Astrocyte of the cerebellum (primary cell): ENCODE measurements around the gene PSMF1.

ENCODE experiments used
- DNase-seq: peaks from one replicate; pipeline ENCODE4 v3.0.0-alpha.2; 2011; ENCODE audit warnings: low read depth
- H3K4me3 ChIP-seq: 2 replicates; pipeline ENCODE4 v1.5.1; 2011; ENCODE audit warnings: mild to moderate bottlenecking, low read depth, low read length, moderate library complexity
- in situ Hi-C: cut with HindIII; loops from 2 replicates; pipeline ENCODE4 v1.10.0; 2017; ENCODE audit warnings: low sequenced_read_pairs
- TF ChIP-seq, protein P1 (sequence below): IDR thresholded peaks from 2 replicates; pipeline ENCODE4 v1.5.1; 2012; ENCODE audit warnings: low read length, low read depth, moderate library complexity, mild to moderate bottlenecking; ENCODE audit errors: missing control alignments

The PSMF1 gene, protein sequence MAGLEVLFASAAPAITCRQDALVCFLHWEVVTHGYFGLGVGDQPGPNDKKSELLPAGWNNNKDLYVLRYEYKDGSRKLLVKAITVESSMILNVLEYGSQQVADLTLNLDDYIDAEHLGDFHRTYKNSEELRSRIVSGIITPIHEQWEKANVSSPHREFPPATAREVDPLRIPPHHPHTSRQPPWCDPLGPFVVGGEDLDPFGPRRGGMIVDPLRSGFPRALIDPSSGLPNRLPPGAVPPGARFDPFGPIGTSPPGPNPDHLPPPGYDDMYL

DNA sequence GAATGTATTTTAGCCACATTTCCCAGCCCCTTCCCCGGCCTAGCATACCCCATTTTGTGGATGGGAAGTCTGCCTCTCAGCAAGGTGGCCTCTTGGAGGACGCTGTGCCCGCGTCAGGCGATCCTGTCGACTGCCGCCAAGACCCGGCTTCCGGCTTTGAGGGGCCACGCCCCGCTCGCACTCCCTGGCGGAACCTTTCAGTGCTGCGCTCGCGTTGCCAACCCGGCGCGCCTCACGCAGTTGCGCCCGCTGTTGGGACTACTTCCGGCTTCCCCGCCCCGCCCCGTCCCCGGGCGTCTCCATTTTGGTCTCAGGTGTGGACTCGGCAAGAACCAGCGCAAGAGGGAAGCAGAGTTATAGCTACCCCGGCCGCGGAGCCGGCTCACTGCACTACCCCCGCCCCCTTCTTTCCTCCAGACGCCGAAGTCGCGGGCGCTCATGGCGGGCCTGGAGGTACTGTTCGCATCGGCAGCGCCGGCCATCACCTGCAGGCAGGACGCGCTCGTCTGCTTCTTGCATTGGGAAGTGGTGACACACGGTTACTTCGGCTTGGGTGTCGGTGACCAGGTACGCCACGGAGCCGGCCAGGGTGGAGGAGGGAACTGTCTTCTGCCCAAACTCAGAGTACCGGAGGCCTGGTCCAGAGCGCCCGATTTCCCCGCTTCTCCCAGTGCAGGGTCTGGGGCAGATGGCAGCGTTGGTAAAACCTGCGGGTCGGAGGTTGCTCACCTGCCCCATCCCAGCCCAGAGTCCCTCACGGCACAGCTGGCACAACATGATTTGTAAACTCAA, at the start of gene PSMF1:
PSMF1 (plus strand) TSS at position 267 of the 792 bp plus-strand sequence; CDS start at position 439, 172 bp downstream.
- peak within 1 kb of the TSS; percentile 98 for H3K4me3 ChIP-seq
- in situ Hi-C loops = no loop called here
- DNase-seq = peak; percentile 74
- TF ChIP-seq, protein P1, sequence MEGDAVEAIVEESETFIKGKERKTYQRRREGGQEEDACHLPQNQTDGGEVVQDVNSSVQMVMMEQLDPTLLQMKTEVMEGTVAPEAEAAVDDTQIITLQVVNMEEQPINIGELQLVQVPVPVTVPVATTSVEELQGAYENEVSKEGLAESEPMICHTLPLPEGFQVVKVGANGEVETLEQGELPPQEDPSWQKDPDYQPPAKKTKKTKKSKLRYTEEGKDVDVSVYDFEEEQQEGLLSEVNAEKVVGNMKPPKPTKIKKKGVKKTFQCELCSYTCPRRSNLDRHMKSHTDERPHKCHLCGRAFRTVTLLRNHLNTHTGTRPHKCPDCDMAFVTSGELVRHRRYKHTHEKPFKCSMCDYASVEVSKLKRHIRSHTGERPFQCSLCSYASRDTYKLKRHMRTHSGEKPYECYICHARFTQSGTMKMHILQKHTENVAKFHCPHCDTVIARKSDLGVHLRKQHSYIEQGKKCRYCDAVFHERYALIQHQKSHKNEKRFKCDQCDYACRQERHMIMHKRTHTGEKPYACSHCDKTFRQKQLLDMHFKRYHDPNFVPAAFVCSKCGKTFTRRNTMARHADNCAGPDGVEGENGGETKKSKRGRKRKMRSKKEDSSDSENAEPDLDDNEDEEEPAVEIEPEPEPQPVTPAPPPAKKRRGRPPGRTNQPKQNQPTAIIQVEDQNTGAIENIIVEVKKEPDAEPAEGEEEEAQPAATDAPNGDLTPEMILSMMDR = no peak

DNA sequence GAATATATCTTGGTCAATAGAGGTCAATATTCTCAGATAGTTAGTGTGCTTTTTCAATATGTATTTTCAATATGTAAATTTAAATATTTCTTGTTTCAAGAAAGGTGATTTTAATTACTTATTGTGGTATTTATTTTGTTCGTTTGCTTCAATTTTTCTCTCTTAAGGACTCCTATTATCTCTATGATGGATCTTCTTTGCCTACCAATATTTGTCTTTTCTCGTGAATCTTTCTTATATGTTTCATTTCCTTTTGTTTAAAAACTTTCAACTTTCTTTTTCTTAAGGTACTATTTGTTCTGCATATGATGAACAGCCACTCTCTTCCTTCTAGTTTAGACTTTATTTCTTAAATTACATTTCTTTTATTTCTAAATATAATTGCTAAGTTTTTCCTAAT, 46.1 kb upstream of the PSMF1 start:
- in situ Hi-C loops = no loop called here
- H3K4me3 ChIP-seq = no peak overlapping the region
- TF ChIP-seq, protein P1 = no peak
- DNase-seq = no peak

DNA sequence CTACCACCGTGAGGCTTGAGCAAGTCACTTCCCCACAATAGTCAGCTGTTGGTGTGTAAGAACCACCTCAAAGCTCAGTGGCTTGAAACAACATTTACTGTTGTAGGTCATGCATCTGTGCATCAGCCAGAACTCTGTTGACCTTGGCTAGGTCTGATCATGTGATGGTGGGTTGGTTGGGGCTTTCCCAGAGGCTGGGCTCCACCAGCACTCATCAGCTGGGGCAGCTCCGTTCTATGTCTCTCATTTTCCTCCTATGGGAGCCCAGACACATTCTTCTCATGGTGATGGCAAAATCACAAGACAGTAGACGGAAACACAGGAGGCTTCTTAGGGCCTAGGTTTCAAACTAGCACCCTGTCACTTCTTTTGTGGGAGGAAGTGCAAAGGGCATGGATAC, 42.8 kb upstream of the PSMF1 start:
- in situ Hi-C loops = no loop called here
- no peak for DNase-seq
- TF ChIP-seq, protein P1 = no peak

DNA sequence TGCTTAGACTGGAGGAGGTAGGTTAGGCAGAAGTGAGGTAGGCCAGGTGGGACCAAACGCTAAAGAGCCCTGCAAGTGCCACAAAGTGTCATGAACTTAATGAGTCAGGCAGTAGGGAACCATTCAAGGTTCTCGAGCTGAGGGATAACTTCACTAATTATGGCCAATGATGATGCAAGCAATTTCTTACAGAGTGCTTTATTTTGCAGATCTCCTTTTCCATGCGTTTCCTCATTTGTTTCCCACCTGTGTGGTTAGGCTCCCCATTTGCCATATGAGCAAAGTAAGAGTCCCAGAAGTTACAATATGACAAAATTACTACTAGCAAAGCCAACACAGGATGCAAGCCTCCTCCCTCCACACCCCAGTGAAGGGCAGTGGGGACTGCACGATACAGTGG, 36.5 kb upstream of the PSMF1 start:
- TF ChIP-seq, protein P1 = no peak
- no peak overlapping the region for H3K4me3 ChIP-seq
- DNase-seq = no peak
- in situ Hi-C loops = no loop called here

More for the DNA sequence above, 42.8 kb upstream of the PSMF1 start:
- no peak overlapping the region for H3K4me3 ChIP-seq

DNA sequence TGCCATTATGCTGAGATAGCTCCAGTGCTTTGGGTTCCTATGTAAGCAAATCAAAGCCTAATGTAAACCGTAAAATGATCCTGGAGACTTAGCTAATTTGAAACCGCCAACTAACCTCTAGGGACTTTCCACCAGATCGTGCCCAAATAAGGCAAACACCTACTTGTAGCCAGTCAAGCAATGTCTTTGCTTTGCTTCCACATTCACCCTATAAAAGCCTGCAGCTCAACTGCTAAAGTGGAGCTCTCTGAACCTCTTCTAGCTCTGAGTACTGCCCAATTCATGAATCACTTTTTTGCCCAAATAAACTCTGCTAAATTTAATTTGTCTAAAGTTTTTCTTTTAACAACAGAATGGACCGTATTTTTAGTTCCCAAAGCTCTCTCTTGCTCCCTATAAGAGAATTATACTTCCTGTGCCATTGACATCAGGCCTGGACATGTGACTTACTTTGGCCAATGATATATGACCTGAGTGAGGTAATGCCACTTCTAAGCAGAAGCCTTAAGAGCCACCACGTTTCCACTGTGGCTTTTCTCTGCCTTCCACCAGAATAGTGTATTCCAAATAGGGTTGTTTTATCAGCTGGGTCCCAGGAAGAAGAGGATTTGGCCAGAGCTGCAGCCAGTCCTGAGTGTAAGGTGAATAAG, 34.8 kb upstream of the PSMF1 start:
- DNase-seq = no peak
- TF ChIP-seq, protein P1 = no peak
- no peak overlapping the region for H3K4me3 ChIP-seq
- in situ Hi-C loops = no loop called here

DNA sequence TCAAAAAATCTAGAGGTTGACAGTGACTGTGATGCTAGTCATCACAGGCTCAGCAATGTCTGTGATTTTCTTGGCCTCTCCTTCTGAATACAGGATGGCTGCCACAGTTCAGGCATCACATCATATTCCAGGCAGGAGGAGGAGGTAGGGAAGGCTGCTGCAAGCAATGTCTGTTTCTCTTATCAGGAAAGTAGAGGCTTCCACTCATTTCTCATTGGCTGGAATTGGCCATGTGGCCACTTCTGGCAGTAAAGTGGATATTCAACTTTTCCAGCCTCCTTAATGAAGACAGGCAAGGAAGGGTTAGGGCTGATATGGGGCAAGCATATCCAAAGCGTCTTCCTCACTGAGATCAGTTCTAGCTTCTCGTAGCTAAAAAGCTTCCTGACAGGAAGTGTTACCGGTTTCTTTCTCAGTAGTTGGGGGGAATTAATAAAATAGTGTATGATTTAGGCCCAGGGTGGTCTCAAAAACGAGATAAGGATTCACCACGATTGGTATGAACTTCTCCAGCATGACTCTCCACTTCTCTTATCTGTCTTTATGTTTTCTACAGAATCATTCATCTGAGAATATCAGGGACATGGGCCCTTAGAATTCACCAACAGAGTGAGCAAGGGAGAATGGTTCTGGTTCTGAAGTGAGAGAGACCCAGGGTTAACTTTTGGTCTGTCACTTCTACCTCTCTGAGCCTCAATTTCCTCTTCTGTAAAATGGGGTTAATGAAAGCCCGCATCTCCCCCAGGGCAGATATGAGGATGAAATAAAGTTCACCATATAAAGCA, 32.7 kb upstream of the PSMF1 start:
- in situ Hi-C loops = no loop called here
- TF ChIP-seq, protein P1 = no peak
- H3K4me3 ChIP-seq = no peak overlapping the region
- DNase-seq = no peak
